ENCODE results near the gene OLA1.

OLA1 gene

DNA sequence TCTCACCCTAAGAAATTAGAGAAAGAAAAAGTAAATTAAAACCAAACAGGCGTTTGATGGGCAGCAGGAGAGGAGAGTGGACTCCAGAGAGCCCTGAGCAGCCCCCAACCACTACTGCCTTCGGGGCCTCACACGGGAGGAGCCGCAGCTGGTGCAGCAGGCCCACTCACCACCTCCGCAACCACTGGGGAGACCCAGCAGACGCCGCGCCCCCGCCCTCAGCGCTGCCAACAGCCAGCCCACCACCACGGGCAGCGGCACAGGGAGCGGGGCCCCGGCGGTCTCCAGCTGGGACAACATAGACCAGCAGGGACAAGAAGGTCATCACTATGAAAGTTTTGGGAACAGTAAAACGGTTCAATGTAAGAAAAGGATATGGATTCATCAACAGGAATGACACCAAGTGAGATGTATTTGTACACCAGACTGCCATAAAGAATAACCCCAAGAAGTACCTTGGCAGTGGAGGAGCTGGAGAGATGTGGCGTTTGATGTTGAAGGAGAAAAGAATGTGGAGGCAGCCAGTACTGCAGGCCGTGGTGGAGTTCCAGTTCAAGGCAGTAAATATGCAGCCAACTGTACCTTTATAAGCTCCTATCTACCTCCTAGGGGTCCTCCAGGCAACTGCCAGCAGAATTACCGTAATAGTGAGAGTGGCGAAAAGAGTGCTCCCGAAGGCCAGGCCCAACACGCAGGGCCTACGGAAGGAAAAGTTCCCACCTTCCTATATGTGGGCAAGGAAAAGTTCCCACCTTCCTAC, 76.5 kb downstream of the OLA1 start:
- TF ChIP-seq, protein P1, sequence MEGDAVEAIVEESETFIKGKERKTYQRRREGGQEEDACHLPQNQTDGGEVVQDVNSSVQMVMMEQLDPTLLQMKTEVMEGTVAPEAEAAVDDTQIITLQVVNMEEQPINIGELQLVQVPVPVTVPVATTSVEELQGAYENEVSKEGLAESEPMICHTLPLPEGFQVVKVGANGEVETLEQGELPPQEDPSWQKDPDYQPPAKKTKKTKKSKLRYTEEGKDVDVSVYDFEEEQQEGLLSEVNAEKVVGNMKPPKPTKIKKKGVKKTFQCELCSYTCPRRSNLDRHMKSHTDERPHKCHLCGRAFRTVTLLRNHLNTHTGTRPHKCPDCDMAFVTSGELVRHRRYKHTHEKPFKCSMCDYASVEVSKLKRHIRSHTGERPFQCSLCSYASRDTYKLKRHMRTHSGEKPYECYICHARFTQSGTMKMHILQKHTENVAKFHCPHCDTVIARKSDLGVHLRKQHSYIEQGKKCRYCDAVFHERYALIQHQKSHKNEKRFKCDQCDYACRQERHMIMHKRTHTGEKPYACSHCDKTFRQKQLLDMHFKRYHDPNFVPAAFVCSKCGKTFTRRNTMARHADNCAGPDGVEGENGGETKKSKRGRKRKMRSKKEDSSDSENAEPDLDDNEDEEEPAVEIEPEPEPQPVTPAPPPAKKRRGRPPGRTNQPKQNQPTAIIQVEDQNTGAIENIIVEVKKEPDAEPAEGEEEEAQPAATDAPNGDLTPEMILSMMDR (IDR thresholded peaks at IDR 0.05; ENCODE audit: borderline replicate concordance, insufficient read depth, low read depth, low read length) = no peak

DNA sequence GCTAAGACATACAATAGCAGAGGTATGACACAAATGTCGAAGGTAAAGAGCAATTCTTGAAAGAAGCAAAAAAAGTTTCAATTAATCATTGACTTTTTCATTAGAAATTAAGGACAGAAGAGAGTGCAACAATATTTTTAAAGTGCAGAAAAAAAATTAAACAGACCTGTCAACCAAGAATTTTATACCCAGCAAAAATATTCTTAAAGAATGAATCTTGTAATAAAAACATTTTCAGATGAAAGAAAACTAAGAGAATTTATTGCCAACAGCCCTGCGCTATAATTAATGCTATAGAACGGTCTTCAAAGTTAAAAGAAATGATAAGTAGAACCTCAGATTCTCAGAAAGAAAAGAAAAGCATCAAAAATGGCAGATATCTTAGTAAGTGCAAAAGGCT, 79.0 kb downstream of the OLA1 start:
- no peak overlapping the region for H3K4me3 ChIP-seq (ENCODE audit: low read depth, low read length)
- TF ChIP-seq, protein P1 (IDR thresholded peaks at IDR 0.05; ENCODE audit: borderline replicate concordance, insufficient read depth, low read depth, low read length) = no peak

More for the DNA sequence above, 76.5 kb downstream of the OLA1 start:
- no peak overlapping the region for H3K4me3 ChIP-seq (ENCODE audit: low read depth, low read length)

DNA sequence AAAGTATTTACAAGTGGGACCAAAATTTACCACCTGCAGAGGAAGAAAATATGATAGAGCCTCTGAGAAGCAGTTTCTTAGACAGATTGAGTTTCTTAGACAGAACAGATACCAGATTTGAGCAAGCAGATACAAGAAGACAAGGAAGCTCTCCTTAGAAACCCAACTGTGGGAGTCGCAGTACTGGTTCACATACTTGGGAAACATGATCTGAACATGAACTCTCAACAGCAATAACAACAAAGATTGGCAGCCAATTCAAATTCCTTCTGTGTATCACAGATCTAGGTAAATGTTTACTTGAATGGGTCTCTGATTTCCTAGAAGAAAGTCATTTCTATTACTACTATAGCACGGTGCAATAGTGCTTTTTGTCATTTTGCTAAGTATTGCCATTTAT, 82.1 kb downstream of the OLA1 start:
- H3K4me3 ChIP-seq (ENCODE audit: low read depth, low read length) = no peak overlapping the region
- TF ChIP-seq, protein P1 (IDR thresholded peaks at IDR 0.05; ENCODE audit: borderline replicate concordance, insufficient read depth, low read depth, low read length) = no peak

DNA sequence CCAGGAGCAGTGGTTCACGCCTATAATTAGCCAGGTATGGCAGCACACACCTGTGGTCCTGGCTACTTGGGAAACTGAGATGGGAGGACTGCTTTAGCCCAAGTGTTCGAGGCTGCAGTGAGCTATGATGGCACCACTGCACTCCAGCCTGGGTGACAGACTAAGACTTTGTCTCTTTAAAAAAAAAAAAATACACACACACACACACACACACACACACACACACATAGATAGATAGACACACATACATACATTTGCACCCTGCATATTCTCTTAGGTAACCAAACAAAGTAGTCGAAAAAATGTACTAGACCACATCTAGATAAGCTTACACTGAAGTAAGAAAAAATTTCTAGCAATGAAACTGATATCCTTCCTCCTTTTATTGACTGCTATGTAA, 86.8 kb downstream of the OLA1 start:
- TF ChIP-seq, protein P1 (IDR thresholded peaks at IDR 0.05; ENCODE audit: borderline replicate concordance, insufficient read depth, low read depth, low read length) = no peak
- H3K4me3 ChIP-seq (ENCODE audit: low read depth, low read length) = no peak overlapping the region

DNA sequence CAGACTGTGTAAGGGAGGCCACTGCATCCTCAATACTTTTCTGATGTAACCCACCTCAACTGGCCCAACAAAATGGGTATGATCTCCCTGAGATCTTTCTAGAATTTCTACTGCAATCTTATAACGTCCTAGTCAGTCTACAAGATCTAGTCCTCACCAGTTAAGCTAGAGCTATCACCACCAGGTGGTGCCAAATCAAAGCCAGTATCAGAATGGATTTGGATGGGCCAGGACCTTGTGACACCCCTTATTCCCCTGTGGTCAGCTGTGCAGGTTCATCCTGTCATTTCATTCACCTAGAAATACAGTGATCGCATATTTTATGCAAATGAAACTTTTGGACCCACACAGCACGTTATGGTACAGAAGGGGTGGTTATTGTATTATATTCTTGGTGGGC, 90.3 kb downstream of the OLA1 start:
- TF ChIP-seq, protein P1 (IDR thresholded peaks at IDR 0.05; ENCODE audit: borderline replicate concordance, insufficient read depth, low read depth, low read length) = peak; percentile 61; the same call in 1 of the 2 replicates
- no peak overlapping the region for H3K4me3 ChIP-seq (ENCODE audit: low read depth, low read length)

DNA sequence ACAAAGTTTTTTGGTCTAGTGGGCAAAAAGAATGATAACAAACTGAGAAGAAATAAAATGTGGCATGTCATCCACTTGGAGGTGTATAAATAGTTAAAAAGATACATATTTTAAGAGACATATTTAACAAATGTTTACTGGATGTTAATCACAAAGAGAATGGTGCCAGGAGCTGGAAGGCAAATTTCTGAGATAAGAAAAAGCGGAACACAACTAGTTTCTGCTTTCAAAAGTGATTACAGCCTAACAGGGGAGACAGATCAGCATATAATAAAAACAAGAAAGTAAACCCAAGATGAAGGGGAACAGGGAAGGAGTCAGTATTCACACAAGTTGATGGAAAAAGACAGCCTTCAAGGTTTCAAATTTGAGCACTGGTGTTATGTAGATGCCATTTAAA, 91.3 kb downstream of the OLA1 start:
- TF ChIP-seq, protein P1 (IDR thresholded peaks at IDR 0.05; ENCODE audit: borderline replicate concordance, insufficient read depth, low read depth, low read length) = no peak

More for the DNA sequence above, 91.3 kb downstream of the OLA1 start:
- H3K4me3 ChIP-seq (ENCODE audit: low read depth, low read length) = no peak overlapping the region
